ENCODE data around the gene BLOC1S3.

BLOC1S3 gene

GRCh38 chr19:45152504-45153338 lies 25.9 kb upstream of the BLOC1S3 start:
- no peak for TF ChIP-seq CTCF (IDR thresholded peaks at IDR 0.05)
- Mint-ChIP-seq H3K27me3 (ENCODE audit: low read depth, poor library complexity) (peaks cover 34% of the 10 kb centered on the region), H3K9me3 (no peaks in the 10 kb centered on the region), H3K27ac (no peak overlapping the region), H3K36me3 (ENCODE audit: low read depth) (peaks cover 11% of the 10 kb centered on the region), H3K4me1 (peaks cover 39% of the 10 kb centered on the region), H3K4me3 (no peak overlapping the region)
- DNase-seq: peak; percentile 41

- peak overlapping the region; percentile 70 for H3K4me3 Mint-ChIP-seq
- H3K9me3 Mint-ChIP-seq: no peaks in the 10 kb centered on the region
- H3K27me3 Mint-ChIP-seq (ENCODE audit: low read depth, poor library complexity): peaks cover 34% of the 10 kb centered on the region
- H3K4me1 Mint-ChIP-seq: peaks cover 34% of the 10 kb centered on the region
- DNase-seq: peak; percentile 90
- TF ChIP-seq CTCF (IDR thresholded peaks at IDR 0.05): no peak
- peaks cover 11% of the 10 kb centered on the region for H3K36me3 Mint-ChIP-seq (ENCODE audit: low read depth)
- H3K27ac Mint-ChIP-seq: no peak overlapping the region
These were observed 25.1 kb upstream of the BLOC1S3 start for GRCh38 chr19:45153339-45154063.

GRCh38 chr19:45154064-45154827 lies 24.3 kb upstream of the BLOC1S3 start:
- no peak for DNase-seq

GRCh38 chr19:45156011-45156630 lies 22.5 kb upstream of the BLOC1S3 start:
- Mint-ChIP-seq H3K27me3 (ENCODE audit: low read depth, poor library complexity) (peaks cover 36% of the 10 kb centered on the region), H3K36me3 (ENCODE audit: low read depth) (no peaks in the 10 kb centered on the region), H3K27ac (no peak overlapping the region), H3K9me3 (no peaks in the 10 kb centered on the region), H3K4me3 (no peak overlapping the region), H3K4me1 (peaks cover 31% of the 10 kb centered on the region)
- no peak for DNase-seq
- TF ChIP-seq CTCF (IDR thresholded peaks at IDR 0.05): no peak

More at GRCh38 chr19:45154064-45154827, 24.3 kb upstream of the BLOC1S3 start:
- Mint-ChIP-seq H3K27ac (no peak overlapping the region), H3K9me3 (no peaks in the 10 kb centered on the region), H3K36me3 (ENCODE audit: low read depth) (peaks cover 10% of the 10 kb centered on the region), H3K27me3 (ENCODE audit: low read depth, poor library complexity) (peaks cover 33% of the 10 kb centered on the region), H3K4me1 (peaks cover 32% of the 10 kb centered on the region), H3K4me3 (peak overlapping the region; percentile 70)
- TF ChIP-seq CTCF (IDR thresholded peaks at IDR 0.05): no peak

GRCh38 chr19:45156751-45157150 lies 21.8 kb upstream of the BLOC1S3 start:
- Mint-ChIP-seq H3K4me3 (no peak overlapping the region), H3K27me3 (ENCODE audit: low read depth, poor library complexity) (peaks cover 30% of the 10 kb centered on the region), H3K4me1 (peaks cover 31% of the 10 kb centered on the region), H3K9me3 (no peaks in the 10 kb centered on the region), H3K36me3 (ENCODE audit: low read depth) (no peaks in the 10 kb centered on the region), H3K27ac (no peak overlapping the region)
- no peak for TF ChIP-seq CTCF (IDR thresholded peaks at IDR 0.05)
- DNase-seq: no peak

Data from nephron progenitor cell (in vitro differentiated cells).